Neural cell (in vitro differentiated cells): ENCODE measurements around the gene VWA7. TPM values are rescaled to one million over a fixed set of nuclear protein-coding genes. Genes with fewer than 3 reads are reported as not detected.

Experiments used
- H2AFZ ChIP-seq: fragments of 200-600, 300-800 bp; sonication (generic), shearing (Covaris generic); 2 replicates; pipeline ENCODE4 v1.6.0; 2014; ENCODE audit warnings: low read depth, mild to moderate bottlenecking, antibody characterized with exemption, low read length, moderate library complexity
- H3F3A ChIP-seq: fragments of 200-600 bp; shearing (Covaris generic); 2 replicates; pipeline ENCODE4 v1.6.1; 2016; ENCODE audit warnings: mild to moderate bottlenecking, moderate library complexity, mixed read lengths, antibody characterized with exemption, low read length; ENCODE audit not compliant: insufficient read depth, poor library complexity, severe bottlenecking
- H3K27ac ChIP-seq: fragments of 200-600, 300-800 bp; sonication (generic), shearing (Covaris generic); 2 replicates; pipeline ENCODE4 v1.5.1; 2014; ENCODE audit warnings: mild to moderate bottlenecking, low read length, moderate library complexity
- H3K27me3 ChIP-seq: fragments of 300-800, 200-600 bp; sonication (generic), shearing (Covaris generic); 2 replicates; pipeline ENCODE4 v1.6.0; 2014; ENCODE audit warnings: mild to moderate bottlenecking, low read depth, low read length, moderate library complexity; ENCODE audit not compliant: insufficient read depth
- H3K36me3 ChIP-seq: fragments of 300-800, 200-600 bp; sonication (generic), shearing (Covaris generic); 2 replicates; pipeline ENCODE4 v1.5.1; 2014; ENCODE audit warnings: mild to moderate bottlenecking, antibody characterized with exemption, low read length, moderate library complexity; ENCODE audit not compliant: insufficient read depth
- H3K4me2 ChIP-seq: fragments of 300-800, 200-600 bp; sonication (generic), shearing (Covaris generic); 2 replicates; pipeline ENCODE4 v1.6.0; 2014; ENCODE audit warnings: mild to moderate bottlenecking, low read length
- H3K4me3 ChIP-seq: fragments of 300-800, 200-600 bp; sonication (generic), shearing (Covaris generic); 2 replicates; pipeline ENCODE4 v1.5.1; 2014; ENCODE audit warnings: mild to moderate bottlenecking, low read length, moderate library complexity
- H3K79me2 ChIP-seq: fragments of 200-600 bp; shearing (Covaris generic); replicated peaks from 2 replicates; pipeline ENCODE4 v1.6.0; 2014; ENCODE audit warnings: mild to moderate bottlenecking, low read length, moderate library complexity; ENCODE audit not compliant: insufficient read depth
- H3K9ac ChIP-seq: fragments of 300-800, 200-600 bp; sonication (generic), shearing (Covaris generic); 2 replicates; pipeline ENCODE4 v1.6.1; 2016; ENCODE audit warnings: mild to moderate bottlenecking, low read length, mixed read lengths
- H3K9me2 ChIP-seq: fragments of 200-600 bp; shearing (Covaris generic); 2 replicates; pipeline ENCODE4 v1.6.1; 2016; ENCODE audit warnings: mild to moderate bottlenecking, low read length, mixed read lengths; ENCODE audit not compliant: insufficient read depth
- H3K9me3 ChIP-seq: fragments of 200-600, 300-800 bp; sonication (generic), shearing (Covaris generic); 2 replicates; pipeline ENCODE4 v1.6.1; 2016; ENCODE audit warnings: mild to moderate bottlenecking, mixed run types, low read length, moderate library complexity, mixed read lengths
- H4K20me1 ChIP-seq: fragments of 200-600 bp; shearing (Covaris generic); 2 replicates; pipeline ENCODE4 v1.6.1; 2016; ENCODE audit warnings: mild to moderate bottlenecking, mixed run types; ENCODE audit not compliant: insufficient read depth
- CTCF ChIP-seq: fragments of 450-650 bp; IDR thresholded peaks from 2 replicates; pipeline ENCODE4 v1.5.1; 2014; ENCODE audit warnings: antibody characterized with exemption, mild to moderate bottlenecking, moderate library complexity; ENCODE audit not compliant: poor library complexity, severe bottlenecking
- EP300 ChIP-seq: fragments of 450-650 bp; conservative IDR thresholded peaks from 2 replicates; pipeline ENCODE4 v1.6.1; 2014; ENCODE audit warnings: antibody characterized with exemption, mild to moderate bottlenecking, moderate library complexity; ENCODE audit not compliant: poor library complexity, severe bottlenecking
- EZH2 ChIP-seq: fragments of 200-600, 300-800 bp; shearing (Covaris generic), sonication (generic); IDR thresholded peaks from 2 replicates; pipeline ENCODE4 v1.6.1; 2014; ENCODE audit warnings: antibody characterized with exemption, low read length, borderline replicate concordance, mild to moderate bottlenecking; ENCODE audit not compliant: insufficient read depth, poor library complexity, severe bottlenecking
- MXI1 ChIP-seq: fragments of 450-650 bp; conservative IDR thresholded peaks from 2 replicates; pipeline ENCODE4 v1.6.1; 2014; ENCODE audit warnings: antibody characterized with exemption, mild to moderate bottlenecking; ENCODE audit not compliant: poor library complexity, severe bottlenecking
- POLR2AphosphoS5 ChIP-seq: IDR thresholded peaks from 2 replicates; pipeline ENCODE4 v1.6.1; 2012
- RAD21 ChIP-seq: fragments of 450-650 bp; conservative IDR thresholded peaks from 2 replicates; pipeline ENCODE4 v1.6.1; 2014; ENCODE audit warnings: antibody characterized with exemption, mild to moderate bottlenecking, moderate library complexity
- REST ChIP-seq: IDR thresholded peaks from 2 replicates; pipeline ENCODE4 v1.6.1; 2012; ENCODE audit warnings: borderline replicate concordance
- SMC3 ChIP-seq: fragments of 450-650 bp; conservative IDR thresholded peaks from 2 replicates; pipeline ENCODE4 v1.6.1; 2014; ENCODE audit warnings: antibody characterized with exemption, mild to moderate bottlenecking, moderate library complexity; ENCODE audit not compliant: poor library complexity
- TAF1 ChIP-seq: IDR thresholded peaks from 2 replicates; pipeline ENCODE4 v1.6.1; 2012; ENCODE audit warnings: low read depth
- polyA plus RNA-seq: library from polyadenylated mRNA; depleted of rRNA; stranded (reverse); fragments of >200 nt; gene quantifications from 2 replicates; pipeline ENCODE4 v1.2.3, GENCODE V29; 2014

Gene VWA7
- polyA plus RNA-seq, 1 donor from 2014 or later, result 5.3 TPM

- Histone ChIP-seq H3K9me2 (no peaks in the 10 kb centered on the region), H3K9ac (peak within 1 kb of the TSS; percentile 89), H3F3A (no peaks in the 10 kb centered on the region), H4K20me1 (no peaks in the 10 kb centered on the region), H3K27ac (peak within 1 kb of the TSS; percentile 62), H3K9me3 (no peaks in the 10 kb centered on the region), H3K27me3 (no peaks in the 10 kb centered on the region), H3K79me2 (peaks cover 18% of the 10 kb centered on the region), H3K4me2 (peak within 1 kb of the TSS; percentile 100), H3K4me3 (peak within 1 kb of the TSS; percentile 100), H3K36me3 (no peaks in the 10 kb centered on the region), H2AFZ (peak within 1 kb of the TSS; percentile 53)
- TF ChIP-seq EZH2 (no peak), REST (no peak), CTCF (peak; percentile 99), POLR2AphosphoS5 (peak; percentile 65), SMC3 (peak; percentile 88), TAF1 (no peak), RAD21 (peak; percentile 76), EP300 (peak; percentile 70), MXI1 (peak; percentile 98)
Observed at GRCh38 chr6:31795616-31796298, 18.6 kb upstream of the VWA7 start, which contains the start of gene VARS1. VARS1 (minus strand) TSS chr6:31795752; CDS start chr6:31795217, 535 bp downstream.

- no peaks in the 10 kb centered on the region for H3K36me3 ChIP-seq
- H2AFZ ChIP-seq, result peak overlapping the region; percentile 53
- no peaks in the 10 kb centered on the region for H3K9me3 ChIP-seq
- H3K27me3 ChIP-seq, result no peaks in the 10 kb centered on the region
- peak overlapping the region; percentile 100 for H3K4me3 ChIP-seq
- H3F3A ChIP-seq, result no peaks in the 10 kb centered on the region
- no peaks in the 10 kb centered on the region for H4K20me1 ChIP-seq
- H3K9me2 ChIP-seq, result no peaks in the 10 kb centered on the region
- no peak for TF ChIP-seq POLR2AphosphoS5
- no peak for TF ChIP-seq EZH2
- TF ChIP-seq MXI1, result no peak
- TF ChIP-seq EP300, result no peak
- no peak for TF ChIP-seq TAF1
- no peak for TF ChIP-seq RAD21
- no peak for TF ChIP-seq CTCF
- TF ChIP-seq SMC3, result no peak
- no peak for TF ChIP-seq REST
- H3K9ac ChIP-seq, result peak overlapping the region; percentile 89
- peak overlapping the region; percentile 62 for H3K27ac ChIP-seq
- peaks cover 18% of the 10 kb centered on the region for H3K79me2 ChIP-seq
- peak overlapping the region; percentile 100 for H3K4me2 ChIP-seq
Observed at GRCh38 chr6:31794866-31795615, 17.9 kb upstream of the VWA7 start.
